GM21367 (cell line): ENCODE measurements around the gene NOS1.
"Not testable (repeated sequence)": the region's sequence is repeated elsewhere in the genome, so short reads cannot be mapped to it uniquely, and the experiment has no call there.

Experiments
- ATAC-seq: cut with Tn5 transposase; IDR thresholded peaks from one replicate; pipeline ENCODE4 v1.9.1; 2021; ENCODE audit not compliant: unreplicated experiment

Gene NOS1

GRCh38 chr12:117181468-117181843 lies 180.0 kb downstream of the NOS1 start:
- not testable (repeated sequence) for ATAC-seq

- ATAC-seq: no peak
These were observed 180.5 kb downstream of the NOS1 start for GRCh38 chr12:117180758-117181467.

DNA sequence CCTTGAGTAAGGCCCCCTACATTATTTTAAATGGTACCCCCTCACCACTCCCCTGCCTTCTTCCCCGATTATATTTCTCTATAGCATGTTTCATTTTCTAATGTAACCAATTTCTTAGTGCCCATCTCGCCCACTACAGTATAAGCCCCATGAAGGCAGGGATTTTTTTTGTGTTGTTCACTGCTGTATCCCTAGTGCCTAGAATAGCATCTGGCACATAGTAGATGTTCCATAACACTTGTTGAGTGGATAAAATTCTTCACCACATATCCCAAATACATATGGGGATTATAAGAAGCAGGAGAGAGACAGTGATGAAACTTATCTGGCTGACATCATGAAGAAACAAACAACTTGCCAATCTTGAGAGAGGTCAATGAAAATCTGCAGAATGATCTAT lies 182.7 kb downstream of the NOS1 start:
- ATAC-seq: no peak

DNA sequence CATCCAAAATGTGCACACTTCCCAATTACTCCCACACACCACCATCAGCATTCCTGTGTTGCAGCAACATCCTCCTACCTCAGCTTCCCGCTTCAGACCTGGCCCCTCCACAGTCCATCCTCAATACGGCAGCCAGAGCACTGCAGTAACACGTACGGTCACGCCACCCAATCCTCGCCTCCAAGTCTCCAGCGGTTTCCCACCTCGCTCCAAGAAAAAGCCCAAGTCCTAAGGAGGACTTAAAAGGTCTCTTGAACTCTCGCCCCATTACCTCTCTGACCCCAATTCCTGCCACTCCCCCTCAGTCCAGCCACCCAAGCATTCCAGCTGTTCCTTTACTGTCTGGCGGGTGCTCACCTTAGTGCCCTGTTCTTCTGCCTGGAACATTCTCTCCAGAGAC lies 183.1 kb downstream of the NOS1 start:
- no peak for ATAC-seq

DNA sequence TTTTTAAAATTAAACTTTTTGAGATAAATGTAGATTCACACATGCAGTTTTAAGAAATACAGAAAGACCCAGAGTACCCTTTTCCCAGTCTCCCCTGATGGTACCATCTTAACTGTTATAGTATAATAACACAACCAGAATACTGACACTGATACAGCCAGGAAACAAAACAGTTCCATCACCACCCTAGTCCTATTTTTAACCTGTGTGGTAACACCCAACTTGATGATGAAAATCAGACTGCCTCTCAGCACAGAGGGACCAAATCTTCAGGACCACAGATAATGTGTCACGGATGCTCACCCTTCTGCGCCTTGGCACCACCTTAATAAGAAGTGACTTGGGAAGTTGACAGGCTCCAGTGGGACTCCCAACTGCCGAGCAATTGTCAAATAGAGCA lies 189.3 kb downstream of the NOS1 start:
- ATAC-seq: no peak

DNA sequence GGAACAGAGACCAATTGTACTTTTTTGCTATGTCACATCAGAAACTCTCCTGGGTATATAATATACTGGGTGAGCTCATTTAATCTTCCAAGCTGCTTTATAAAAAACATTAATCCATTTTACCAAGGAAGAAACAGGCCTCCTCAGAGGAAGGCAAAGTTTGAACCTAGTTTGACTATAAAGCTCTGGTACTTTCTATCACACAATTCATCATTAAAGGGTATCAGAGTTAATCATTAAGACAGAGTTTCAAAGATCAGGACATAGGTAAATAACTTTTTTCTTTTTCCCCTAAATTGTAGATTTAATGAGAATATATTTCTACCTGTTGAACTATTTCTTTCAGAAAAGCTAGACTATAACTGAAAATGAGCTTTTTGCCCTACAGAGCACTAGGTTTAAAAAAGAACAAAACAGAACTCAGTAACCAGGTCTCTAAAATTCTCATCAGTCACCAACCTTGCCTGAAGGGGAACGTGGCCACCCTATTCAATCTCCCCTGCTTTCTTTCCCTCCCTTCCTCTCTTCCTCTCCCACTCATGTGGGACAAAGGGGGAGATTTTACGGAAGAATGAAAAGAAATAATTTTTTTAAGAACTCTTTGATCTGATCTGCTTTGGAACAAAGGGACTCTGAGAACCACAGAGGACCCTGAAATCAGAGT lies 189.8 kb downstream of the NOS1 start:
- ATAC-seq: no peak

DNA sequence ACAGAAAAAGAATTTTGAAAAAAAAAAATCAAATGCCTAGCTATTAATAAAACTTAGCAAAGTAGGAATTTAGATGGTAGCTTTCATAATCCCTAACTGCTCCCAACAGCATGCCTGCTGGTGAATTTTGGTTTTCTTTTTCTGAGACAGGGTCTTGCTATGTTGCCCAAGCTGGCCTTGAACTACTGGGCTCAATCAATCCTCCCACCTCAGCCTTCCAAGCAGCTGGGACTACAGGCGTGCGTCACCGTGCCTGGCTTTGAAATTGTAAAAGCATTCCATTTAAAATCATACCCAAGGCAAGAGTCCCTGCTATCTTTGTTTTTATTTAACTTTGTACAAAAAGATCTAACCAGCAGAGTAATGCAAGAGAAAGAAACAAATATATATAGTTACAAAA lies 191.9 kb downstream of the NOS1 start:
- ATAC-seq: no peak

- ATAC-seq: no peak
These were observed 192.4 kb downstream of the NOS1 start for GRCh38 chr12:117168976-117169375.

- ATAC-seq: no peak
These were observed 193.7 kb downstream of the NOS1 start for GRCh38 chr12:117167769-117168168.

DNA sequence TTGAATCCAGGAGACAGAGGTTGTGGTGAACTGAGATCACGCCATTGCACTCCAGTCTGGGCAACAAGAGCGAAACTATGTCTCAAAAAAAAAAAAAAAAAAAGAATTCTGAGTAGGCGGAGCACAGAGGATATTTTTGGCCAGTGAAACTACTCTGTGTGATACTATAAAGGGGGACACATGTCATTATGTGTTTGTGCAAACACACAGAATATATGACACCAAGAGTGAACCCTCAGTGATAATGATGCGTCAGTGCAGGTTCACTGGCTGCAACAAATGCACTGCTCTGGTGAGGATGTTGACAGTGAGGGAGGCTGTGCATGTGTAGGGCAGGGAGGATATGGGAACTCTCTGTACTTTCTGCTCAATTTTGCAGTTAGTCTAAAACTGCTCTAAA lies 195.3 kb downstream of the NOS1 start:
- ATAC-seq: no peak

- ATAC-seq: no peak
These were observed 196.1 kb downstream of the NOS1 start for GRCh38 chr12:117165342-117165741.

DNA sequence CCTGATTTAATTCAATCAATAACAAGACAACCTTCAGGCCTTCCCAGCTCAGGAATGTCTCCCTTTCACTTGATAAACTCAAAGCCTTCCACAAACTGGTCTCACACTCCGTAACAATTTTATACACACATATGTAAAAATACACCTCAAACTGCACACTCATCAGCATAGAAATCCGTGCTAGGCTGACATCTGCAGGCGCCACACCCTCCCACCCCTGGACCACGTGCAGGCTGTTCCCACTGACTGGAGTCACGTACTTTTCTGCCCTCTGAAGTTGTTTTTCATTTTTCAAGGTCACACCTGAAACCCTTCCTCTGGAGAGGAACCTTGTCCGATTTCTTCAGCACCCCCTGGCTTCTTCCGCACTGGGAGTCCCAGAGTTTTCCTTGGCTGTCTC lies 198.8 kb downstream of the NOS1 start:
- no peak for ATAC-seq

- ATAC-seq: no peak
These were observed 199.3 kb downstream of the NOS1 start for GRCh38 chr12:117162167-117162539.

DNA sequence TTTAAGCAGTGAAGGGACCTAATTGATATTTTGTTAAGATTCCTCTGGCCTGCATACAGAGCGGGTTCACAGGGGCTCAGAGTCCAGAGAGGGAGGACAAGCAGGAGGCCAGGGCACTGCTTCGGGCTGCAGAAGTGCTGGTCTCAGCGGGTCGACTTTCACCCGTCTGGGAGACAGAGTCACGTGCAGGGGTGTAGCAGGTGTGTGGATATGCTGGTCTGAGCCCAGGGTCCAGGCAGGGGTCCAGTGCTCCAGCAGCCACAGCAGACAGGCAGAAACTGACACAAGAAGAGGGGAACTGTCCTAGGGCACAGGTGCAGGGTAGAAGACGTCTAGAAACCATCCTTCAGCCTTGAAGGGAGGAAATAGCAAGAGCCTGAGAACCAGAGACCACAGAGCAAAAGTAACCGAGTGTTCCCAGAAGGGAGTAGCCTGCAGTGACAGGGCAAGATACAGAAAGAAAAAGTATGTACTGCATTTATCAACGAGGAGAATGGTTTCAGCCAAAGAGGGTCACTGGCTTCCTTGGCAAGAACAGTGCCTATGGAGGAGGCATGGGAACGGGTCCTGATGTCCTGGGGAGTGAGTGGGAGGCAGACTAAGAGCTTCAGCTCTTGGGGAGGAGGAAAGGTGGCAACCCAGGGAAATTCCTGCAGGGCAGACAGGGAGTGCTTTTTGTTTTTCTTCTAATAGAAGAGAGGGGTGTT lies 199.8 kb downstream of the NOS1 start:
- no peak for ATAC-seq

DNA sequence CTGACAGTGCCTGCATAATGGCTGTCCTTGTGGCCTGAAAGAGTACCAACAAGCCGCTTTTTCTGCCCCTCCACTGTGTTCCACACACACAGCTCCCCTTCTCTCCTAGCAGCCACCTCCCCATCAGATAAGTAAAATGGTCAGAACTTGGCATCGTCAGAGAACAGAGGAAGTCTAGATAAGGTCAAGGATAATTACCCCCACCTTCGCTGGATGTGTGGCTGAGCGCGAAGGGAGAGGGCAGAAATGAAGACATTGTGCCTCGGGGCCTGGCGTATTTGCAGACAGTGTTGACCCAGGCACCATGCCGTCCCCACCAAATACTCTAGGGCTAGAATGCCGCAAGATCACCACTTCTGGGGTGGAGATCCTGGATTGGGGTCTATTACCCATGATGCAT lies 201.8 kb downstream of the NOS1 start:
- ATAC-seq: no peak

- ATAC-seq: no peak
These were observed 202.4 kb downstream of the NOS1 start for GRCh38 chr12:117158911-117159553.
